NCI-H128 (cell line): Measurements from ENCODE around the gene ADGRG2.

ENCODE experiments used
- DNase-seq: peaks from one replicate; lab custom pipeline; 2025; ENCODE audit not compliant: unreplicated experiment; lab: John Stamatoyannopoulos, UW

The ADGRG2 gene

GRCh38 chrX:19121898-19122640 lies at the start of gene ADGRG2:
Gene ADGRG2, minus strand, starts transcription at chrX:19122468. Its CDS starts 53,634 bp downstream, at chrX:19068834.
- DNase-seq = no peak

- DNase-seq = no peak
Observed at GRCh38 chrX:19168609-19169008, 46.3 kb upstream of the ADGRG2 start.

GRCh38 chrX:19162851-19163250 lies 40.6 kb upstream of the ADGRG2 start:
- DNase-seq = no peak

- no peak for DNase-seq
Observed at GRCh38 chrX:19156186-19156585, 33.9 kb upstream of the ADGRG2 start.

- DNase-seq = no peak
Observed at GRCh38 chrX:19152762-19153161, 30.5 kb upstream of the ADGRG2 start.

- DNase-seq = no peak
Observed at GRCh38 chrX:19137067-19137466, 14.8 kb upstream of the ADGRG2 start.

- DNase-seq = no peak
Observed at GRCh38 chrX:19133784-19134183, 11.5 kb upstream of the ADGRG2 start.

- no peak for DNase-seq
Observed at GRCh38 chrX:19133231-19133630, 11.0 kb upstream of the ADGRG2 start.

- DNase-seq = no peak
Observed at GRCh38 chrX:19130628-19131027, 8.4 kb upstream of the ADGRG2 start.

GRCh38 chrX:19129694-19130093 lies 7.4 kb upstream of the ADGRG2 start:
- no peak for DNase-seq

- DNase-seq = no peak
Observed at GRCh38 chrX:19127649-19128168, 5.4 kb upstream of the ADGRG2 start.

GRCh38 chrX:19122641-19123009 lies 357 bp upstream of the ADGRG2 start:
- DNase-seq = no peak

- DNase-seq = no peak
Observed at GRCh38 chrX:19121466-19121865, 802 bp downstream of the ADGRG2 start.

GRCh38 chrX:19110642-19111041 lies 11.6 kb downstream of the ADGRG2 start:
- DNase-seq = no peak

- no peak for DNase-seq
Observed at GRCh38 chrX:19107035-19107434, 15.2 kb downstream of the ADGRG2 start.

- DNase-seq = no peak
Observed at GRCh38 chrX:19100586-19100985, 21.7 kb downstream of the ADGRG2 start.

GRCh38 chrX:19097553-19098283 lies 24.6 kb downstream of the ADGRG2 start:
- DNase-seq = no peak

- DNase-seq = no peak
Observed at GRCh38 chrX:19096586-19096985, 25.7 kb downstream of the ADGRG2 start.

GRCh38 chrX:19094654-19095053 lies 27.6 kb downstream of the ADGRG2 start:
- no peak for DNase-seq

GRCh38 chrX:19091596-19091995 lies 30.7 kb downstream of the ADGRG2 start:
- DNase-seq = no peak

- DNase-seq = no peak
Observed at GRCh38 chrX:19089555-19090040, 32.7 kb downstream of the ADGRG2 start.

- DNase-seq = no peak
Observed at GRCh38 chrX:19086102-19086772, 36.0 kb downstream of the ADGRG2 start.
